NCI-H748 (cell line): ENCODE results near the gene PCDHGB7.
"Not testable (repeated sequence)": the region's sequence is repeated elsewhere in the genome, so short reads cannot be mapped to it uniquely, and the experiment has no call there.

ENCODE experiments used
- DNase-seq: peaks from one replicate; lab custom pipeline; 2025; ENCODE audit not compliant: unreplicated experiment; lab: John Stamatoyannopoulos, UW

Gene PCDHGB7

DNA sequence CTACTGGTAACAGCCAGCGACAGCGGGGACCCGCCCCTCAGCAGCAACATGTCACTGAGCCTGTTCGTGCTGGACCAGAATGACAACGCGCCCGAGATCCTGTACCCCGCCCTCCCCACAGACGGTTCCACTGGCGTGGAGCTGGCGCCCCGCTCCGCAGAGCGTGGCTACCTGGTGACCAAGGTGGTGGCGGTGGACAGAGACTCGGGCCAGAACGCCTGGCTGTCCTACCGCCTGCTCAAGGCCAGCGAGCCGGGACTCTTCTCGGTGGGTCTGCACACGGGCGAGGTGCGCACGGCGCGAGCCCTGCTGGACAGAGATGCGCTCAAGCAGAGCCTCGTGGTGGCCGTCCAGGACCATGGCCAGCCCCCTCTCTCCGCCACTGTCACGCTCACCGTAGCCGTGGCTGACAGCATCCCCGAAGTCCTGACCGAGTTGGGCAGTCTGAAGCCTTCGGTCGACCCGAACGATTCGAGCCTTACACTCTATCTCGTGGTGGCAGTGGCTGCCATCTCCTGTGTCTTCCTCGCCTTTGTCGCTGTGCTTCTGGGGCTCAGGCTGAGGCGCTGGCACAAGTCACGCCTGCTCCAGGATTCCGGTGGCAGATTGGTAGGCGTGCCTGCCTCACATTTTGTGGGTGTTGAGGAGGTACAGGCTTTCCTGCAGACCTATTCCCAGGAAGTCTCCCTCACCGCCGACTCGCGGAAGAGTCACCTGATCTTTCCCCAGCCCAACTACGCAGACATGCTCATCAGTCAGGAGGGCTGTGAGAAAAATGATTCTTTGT lies 22.9 kb upstream of the PCDHGB7 start:
- DNase-seq, result not testable (repeated sequence)

DNA sequence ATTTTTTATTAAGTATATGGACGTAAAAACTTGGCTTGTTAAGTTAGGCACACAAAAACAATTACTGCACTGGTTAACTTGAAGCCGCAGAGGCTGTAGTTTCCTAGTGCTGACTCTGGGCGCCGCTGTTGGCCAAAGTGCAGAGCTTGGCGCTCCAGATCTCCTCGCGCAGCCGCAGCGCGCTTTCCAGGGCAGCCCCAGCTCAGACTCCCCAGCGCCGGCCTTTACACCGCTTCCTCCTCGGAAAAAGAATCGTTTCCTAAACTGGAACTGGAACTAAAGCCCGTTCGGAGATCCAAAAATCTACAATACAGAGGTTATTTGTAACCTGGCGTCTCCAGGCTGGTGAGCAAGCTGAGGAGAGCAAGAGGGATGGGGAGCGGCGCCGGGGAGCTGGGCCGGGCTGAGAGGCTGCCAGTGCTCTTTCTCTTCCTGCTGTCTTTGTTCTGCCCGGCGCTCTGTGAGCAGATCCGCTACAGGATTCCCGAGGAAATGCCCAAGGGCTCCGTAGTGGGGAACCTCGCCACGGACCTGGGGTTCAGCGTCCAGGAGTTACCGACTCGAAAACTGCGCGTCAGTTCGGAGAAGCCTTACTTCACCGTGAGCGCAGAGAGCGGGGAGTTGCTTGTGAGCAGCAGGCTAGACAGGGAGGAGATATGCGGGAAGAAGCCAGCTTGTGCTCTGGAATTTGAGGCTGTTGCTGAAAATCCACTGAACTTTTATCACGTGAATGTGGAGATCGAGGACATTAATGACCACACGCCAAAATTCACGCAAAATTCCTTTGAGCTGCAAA lies 19.5 kb upstream of the PCDHGB7 start, which contains the start of gene PCDHGB5:
PCDHGB5 (plus strand) TSS at position 192 of the 796 bp plus-strand sequence; CDS start at position 373, 181 bp downstream.
- DNase-seq, result peak; percentile 79

GRCh38 chr5:141398608-141399007 lies 18.9 kb upstream of the PCDHGB7 start:
- no peak for DNase-seq

GRCh38 chr5:141399555-141400258 lies 17.8 kb upstream of the PCDHGB7 start:
- DNase-seq, result no peak

DNA sequence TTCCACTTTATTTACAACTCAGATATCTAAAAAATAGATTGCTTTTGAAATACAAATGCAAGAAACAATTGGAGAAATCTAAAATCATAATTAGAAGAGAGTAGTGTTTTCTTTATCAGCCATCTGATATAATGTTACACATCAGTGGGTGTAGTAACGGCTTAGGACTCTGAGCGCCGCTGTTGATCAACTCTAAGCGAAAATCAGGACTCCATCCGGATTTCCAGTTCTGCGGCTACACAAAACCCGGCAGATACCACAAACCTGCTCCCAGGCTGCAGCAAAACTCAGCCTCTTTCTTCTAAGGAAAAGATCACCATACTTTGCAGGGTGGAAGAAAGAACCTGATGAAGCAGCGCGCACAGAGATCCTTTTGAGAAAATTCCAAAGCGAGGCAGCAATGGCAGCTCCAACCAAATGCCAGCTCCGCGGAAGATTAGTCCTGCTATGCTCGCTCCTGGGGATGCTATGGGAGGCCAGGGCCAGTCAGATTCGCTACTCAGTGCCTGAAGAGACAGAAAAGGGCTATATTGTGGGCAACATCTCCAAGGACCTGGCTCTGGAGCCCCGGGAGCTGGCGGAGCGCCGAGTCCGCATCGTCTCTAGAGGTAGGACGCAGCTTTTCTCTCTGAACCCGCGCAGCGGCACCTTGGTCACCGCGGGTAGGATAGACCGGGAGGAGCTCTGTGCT lies 14.8 kb upstream of the PCDHGB7 start, which contains the start of gene PCDHGA9:
PCDHGA9 (plus strand) TSS at position 226 of the 691 bp plus-strand sequence; CDS start at position 401, 175 bp downstream.
- no peak for DNase-seq

GRCh38 chr5:141403387-141403786 lies 14.1 kb upstream of the PCDHGB7 start:
- no peak for DNase-seq

DNA sequence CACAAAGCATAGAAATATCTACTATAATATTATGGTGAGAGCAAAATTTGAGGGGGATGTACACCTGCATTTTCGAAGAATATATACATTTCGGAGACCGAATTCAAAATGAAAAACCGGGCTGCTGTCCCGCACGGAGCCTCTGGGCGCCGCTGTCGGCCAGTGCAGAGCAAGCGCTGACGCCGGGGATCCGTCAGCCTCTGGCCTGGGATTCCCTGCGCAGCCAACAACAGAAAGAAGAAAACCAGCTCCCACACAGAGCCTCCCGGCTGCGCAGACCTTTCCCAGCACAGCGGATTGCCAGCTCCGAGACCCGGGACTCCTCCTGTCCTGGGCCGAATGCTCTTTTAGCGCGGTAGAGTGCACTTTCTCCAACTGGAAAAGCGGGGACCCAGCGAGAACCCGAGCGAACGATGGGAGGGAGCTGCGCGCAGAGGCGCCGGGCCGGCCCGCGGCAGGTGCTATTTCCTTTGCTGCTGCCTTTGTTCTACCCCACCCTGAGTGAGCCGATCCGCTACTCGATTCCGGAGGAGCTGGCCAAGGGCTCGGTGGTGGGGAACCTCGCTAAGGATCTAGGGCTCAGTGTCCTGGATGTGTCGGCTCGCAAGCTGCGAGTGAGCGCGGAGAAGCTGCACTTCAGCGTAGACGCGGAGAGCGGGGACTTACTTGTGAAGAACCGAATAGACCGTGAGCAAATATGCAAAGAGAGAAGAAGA lies 9.5 kb upstream of the PCDHGB7 start, which contains the start of gene PCDHGB6:
PCDHGB6 (plus strand) TSS at position 232 of the 716 bp plus-strand sequence; CDS start at position 414, 182 bp downstream.
- not testable (repeated sequence) for DNase-seq

DNA sequence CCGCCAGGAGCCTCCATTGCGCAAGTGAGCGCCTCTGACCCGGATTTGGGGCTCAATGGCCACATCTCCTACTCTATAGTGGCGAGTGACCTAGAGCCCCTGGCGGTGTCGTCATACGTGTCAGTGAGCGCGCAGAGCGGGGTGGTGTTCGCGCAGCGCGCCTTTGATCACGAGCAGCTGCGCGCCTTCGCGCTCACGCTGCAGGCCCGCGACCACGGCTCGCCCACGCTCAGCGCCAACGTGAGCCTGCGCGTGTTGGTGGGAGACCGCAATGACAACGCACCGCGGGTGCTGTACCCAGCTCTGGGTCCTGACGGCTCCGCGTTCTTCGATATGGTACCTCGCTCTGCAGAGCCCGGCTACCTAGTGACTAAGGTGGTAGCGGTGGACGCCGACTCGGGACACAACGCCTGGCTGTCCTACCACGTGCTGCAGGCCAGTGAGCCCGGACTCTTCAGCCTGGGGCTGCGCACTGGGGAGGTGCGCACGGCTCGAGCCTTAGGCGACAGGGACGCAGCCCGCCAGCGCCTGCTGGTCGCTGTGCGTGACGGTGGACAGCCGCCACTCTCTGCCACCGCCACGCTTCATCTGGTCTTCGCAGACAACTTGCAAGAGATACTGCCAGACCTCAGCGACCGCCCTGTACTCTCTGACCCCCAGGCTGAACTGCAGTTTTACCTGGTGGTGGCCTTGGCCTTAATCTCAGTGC lies 7.7 kb upstream of the PCDHGB7 start:
- DNase-seq, result no peak

- no peak for DNase-seq
These were observed 5.9 kb upstream of the PCDHGB7 start for GRCh38 chr5:141411575-141411974.

DNA sequence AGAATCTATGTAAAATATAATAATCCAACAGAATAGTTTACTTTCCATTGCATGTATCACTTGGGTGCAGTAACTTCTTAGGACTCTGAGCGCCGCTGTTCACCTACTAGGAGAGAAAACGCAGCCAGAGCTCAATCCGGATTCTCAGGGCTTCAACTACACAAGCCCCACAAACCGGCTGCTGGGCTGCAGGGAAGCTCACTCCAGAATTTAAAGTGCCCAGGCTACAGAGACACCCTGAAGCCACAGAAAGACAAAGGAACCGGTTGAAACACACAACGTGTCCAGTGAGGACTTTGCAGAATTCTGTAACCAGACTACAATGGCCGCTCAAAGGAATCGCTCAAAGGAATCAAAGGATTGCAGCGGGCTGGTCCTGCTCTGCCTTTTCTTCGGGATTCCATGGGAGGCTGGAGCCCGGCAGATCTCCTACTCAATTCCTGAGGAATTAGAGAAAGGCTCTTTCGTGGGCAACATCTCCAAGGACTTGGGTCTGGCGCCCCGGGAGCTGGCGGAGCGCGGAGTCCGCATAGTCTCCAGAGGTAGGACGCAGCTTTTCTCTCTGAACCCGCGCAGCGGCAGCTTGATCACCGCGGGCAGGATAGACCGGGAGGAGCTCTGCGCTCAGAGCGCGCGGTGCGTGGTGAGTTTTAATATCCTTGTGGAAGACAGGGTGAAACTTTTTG lies 4.5 kb upstream of the PCDHGB7 start, which contains the start of gene PCDHGA10:
PCDHGA10 (plus strand) TSS at position 134 of the 686 bp plus-strand sequence; CDS start at position 323, 189 bp downstream.
- DNase-seq, result peak; percentile 81

GRCh38 chr5:141413540-141414069 lies 3.9 kb upstream of the PCDHGB7 start:
- peak; percentile 50 for DNase-seq

DNA sequence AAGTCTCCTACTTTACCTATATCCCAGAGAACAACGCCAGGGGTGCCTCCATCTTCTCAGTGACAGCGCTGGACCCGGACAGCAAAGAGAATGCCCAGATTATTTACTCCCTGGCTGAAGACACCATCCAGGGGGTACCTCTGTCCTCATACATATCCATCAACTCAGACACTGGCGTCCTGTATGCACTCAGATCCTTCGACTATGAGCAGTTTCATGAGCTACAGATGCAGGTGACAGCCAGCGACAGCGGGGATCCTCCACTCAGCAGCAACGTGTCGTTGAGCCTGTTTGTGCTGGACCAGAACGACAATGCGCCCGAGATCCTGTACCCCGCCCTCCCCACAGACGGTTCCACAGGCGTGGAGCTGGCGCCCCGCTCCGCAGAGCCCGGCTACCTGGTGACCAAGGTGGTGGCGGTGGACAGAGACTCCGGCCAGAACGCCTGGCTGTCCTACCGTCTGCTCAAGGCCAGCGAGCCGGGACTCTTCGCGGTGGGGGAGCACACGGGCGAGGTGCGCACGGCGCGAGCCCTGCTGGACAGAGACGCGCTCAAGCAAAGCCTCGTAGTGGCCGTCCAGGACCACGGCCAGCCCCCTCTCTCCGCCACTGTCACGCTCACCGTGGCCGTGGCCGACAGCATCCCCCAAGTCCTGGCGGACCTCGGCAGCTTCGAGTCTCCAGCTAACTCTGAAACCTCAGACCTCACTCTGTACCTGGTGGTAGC lies 2.8 kb upstream of the PCDHGB7 start:
- not testable (repeated sequence) for DNase-seq

GRCh38 chr5:141415275-141415618 lies 2.2 kb upstream of the PCDHGB7 start:
- DNase-seq, result not testable (repeated sequence)

DNA sequence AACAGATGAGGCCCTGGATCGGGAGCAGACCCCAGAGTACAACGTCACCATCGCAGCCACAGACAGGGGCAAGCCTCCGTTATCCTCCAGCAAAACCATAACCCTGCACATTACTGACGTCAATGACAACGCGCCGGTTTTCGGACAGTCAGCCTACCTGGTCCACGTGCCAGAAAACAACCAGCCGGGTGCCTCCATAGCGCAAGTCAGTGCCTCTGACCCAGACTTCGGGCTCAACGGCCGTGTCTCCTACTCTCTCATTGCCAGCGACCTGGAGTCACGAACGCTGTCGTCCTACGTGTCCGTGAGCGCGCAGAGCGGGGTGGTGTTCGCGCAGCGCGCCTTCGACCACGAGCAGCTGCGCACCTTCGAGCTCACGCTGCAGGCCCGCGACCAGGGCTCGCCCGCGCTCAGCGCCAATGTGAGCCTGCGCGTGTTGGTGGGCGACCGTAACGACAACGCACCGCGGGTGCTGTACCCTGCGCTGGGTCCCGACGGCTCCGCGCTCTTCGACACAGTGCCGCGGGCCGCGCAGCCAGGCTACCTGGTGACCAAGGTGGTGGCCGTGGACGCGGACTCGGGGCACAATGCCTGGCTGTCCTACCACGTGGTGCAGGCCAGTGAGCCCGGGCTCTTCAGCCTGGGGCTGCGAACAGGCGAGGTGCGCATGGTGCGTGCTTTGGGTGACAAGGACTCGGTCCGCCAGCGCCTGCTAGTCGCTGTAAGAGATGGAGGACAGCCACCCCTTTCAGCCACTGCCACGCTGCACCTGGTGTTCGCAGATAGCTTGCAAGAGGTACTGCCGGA lies 1.8 kb downstream of the PCDHGB7 start:
- no peak for DNase-seq

- DNase-seq, result no peak
These were observed 3.5 kb downstream of the PCDHGB7 start, which contains the start of gene PCDHGA11 for GRCh38 chr5:141420855-141421488. Gene PCDHGA11, plus strand, starts transcription at chr5:141421051. Its CDS starts 177 bp downstream, at chr5:141421228.

DNA sequence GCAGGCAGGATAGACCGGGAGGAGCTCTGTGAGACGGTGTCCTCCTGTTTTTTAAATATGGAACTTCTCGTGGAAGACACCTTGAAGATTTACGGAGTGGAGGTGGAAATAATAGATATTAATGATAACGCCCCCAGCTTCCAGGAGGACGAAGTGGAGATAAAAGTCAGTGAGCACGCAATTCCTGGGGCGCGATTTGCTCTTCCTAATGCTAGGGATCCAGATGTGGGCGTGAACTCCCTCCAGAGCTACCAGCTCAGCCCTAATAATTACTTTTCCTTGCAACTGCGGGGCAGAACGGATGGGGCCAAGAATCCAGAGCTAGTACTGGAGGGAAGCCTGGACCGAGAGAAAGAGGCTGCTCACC lies 4.0 kb downstream of the PCDHGB7 start:
- DNase-seq, result no peak
